Ascending aorta (tissue), 2 donors: ENCODE data around the gene TSPAN10. TPM values are rescaled to one million over a fixed set of nuclear protein-coding genes. Genes with fewer than 3 reads are reported as not detected.

Source experiments
- DNase-seq, 2 donors: peaks; one replicate each; pipeline ENCODE4 v3.0.0-alpha.2; 2019; ENCODE audit warnings: low spot score in 2 of 2
- H3K27ac ChIP-seq, 2 donors: fragments of 200-600 bp; sonication (generic); one replicate each; pipeline ENCODE4 v1.5.1; 2016 to 2017; ENCODE audit warnings: mild to moderate bottlenecking in 1 of 2
- H3K27me3 ChIP-seq: fragments of 200-600 bp; sonication (generic); one replicate; pipeline ENCODE4 v1.5.1; 2017
- H3K36me3 ChIP-seq, 2 donors: fragments of 200-600 bp; sonication (generic); one replicate each; pipeline ENCODE4 v1.5.1; 2016
- H3K4me1 ChIP-seq, 2 donors: fragments of 200-600 bp; sonication (generic); one replicate each; pipeline ENCODE4 v1.5.1; 2016 to 2017; ENCODE audit warnings: mild to moderate bottlenecking in 1 of 2
- H3K4me3 ChIP-seq, 2 donors: fragments of 200-600 bp; sonication (generic); one replicate each; pipeline ENCODE4 v1.5.1; 2016 to 2017; ENCODE audit warnings: mild to moderate bottlenecking in 1 of 2
- H3K9me3 ChIP-seq, 2 donors: fragments of 200-600 bp; sonication (generic); one replicate each; pipeline ENCODE4 v1.5.1; 2016
- CTCF ChIP-seq, 3 experiments: fragments of 200-600 bp in 2 of 3; fragments of 450-650 bp in 1 of 3; sonication (generic) in 2 of 3; IDR thresholded peaks; one replicate each; pipeline ENCODE4 v1.5.1; 2016 to 2019; ENCODE audit warnings: antibody characterized with exemption in 3 of 3, mild to moderate bottlenecking in 1 of 3, moderate library complexity in 1 of 3
- intact Hi-C: fragments of 100-400 bp; cut with DNase I; formaldehyde crosslinking; loops from one replicate; pipeline ENCODE4 v1.15.1; 2023
- total RNA-seq: library from RNA; depleted of rRNA; stranded (reverse); fragments of >200 nt; gene quantifications from one replicate; pipeline ENCODE4 v1.1.0, GENCODE V29; 2016

Gene TSPAN10
- total RNA-seq, 1 donor from 2014 or later: not detected

- no peak for TF ChIP-seq CTCF (IDR thresholded peaks at IDR 0.05)
- DNase-seq: no peak
- Histone ChIP-seq H3K4me1 (no peaks in the 10 kb centered on the region), H3K27ac (no peak overlapping the region), H3K4me3 (no peak overlapping the region), H3K9me3 (no peaks in the 10 kb centered on the region), H3K36me3 (no peaks in the 10 kb centered on the region), H3K27me3 (peaks cover 5% of the 10 kb centered on the region)
- intact Hi-C loops: no loop called here
These were observed 22.0 kb downstream of the TSPAN10 start for GRCh38 chr17:81659038-81659437.

GRCh38 chr17:81660441-81660840, 23.4 kb downstream of the TSPAN10 start:
- peaks cover 0 to 3% of the 10 kb centered on the region in 2 donors for H3K4me1 ChIP-seq
- TF ChIP-seq CTCF (IDR thresholded peaks at IDR 0.05): no peak
- DNase-seq: no peak
- intact Hi-C loops: no loop called here
- no peaks in the 10 kb centered on the region for H3K9me3 ChIP-seq
- H3K27me3 ChIP-seq: peaks cover 5% of the 10 kb centered on the region
- H3K27ac ChIP-seq: no peak overlapping the region
- H3K4me3 ChIP-seq: no peak overlapping the region
- no peaks in the 10 kb centered on the region for H3K36me3 ChIP-seq

- no peak for DNase-seq
- no peak for TF ChIP-seq CTCF (IDR thresholded peaks at IDR 0.05)
These were observed 25.0 kb downstream of the TSPAN10 start for GRCh38 chr17:81662002-81662401.

GRCh38 chr17:81664051-81664470, 27.1 kb downstream of the TSPAN10 start:
- Histone ChIP-seq H3K9me3 (no peaks in the 10 kb centered on the region), H3K36me3 (peaks cover 0 to under 1% of the 10 kb centered on the region in 2 donors), H3K4me1 (peaks cover 3 to 17% of the 10 kb centered on the region in 2 donors), H3K27ac (no peak overlapping the region), H3K4me3 (no peak overlapping the region), H3K27me3 (no peaks in the 10 kb centered on the region)
- no peak for DNase-seq
- intact Hi-C loops: no loop called here
- no peak for TF ChIP-seq CTCF (IDR thresholded peaks at IDR 0.05)

More at GRCh38 chr17:81662002-81662401, 25.0 kb downstream of the TSPAN10 start:
- H3K4me1 ChIP-seq: peaks cover 3 to 9% of the 10 kb centered on the region in 2 donors
- H3K36me3 ChIP-seq: no peaks in the 10 kb centered on the region
- H3K4me3 ChIP-seq: no peak overlapping the region
- no peak overlapping the region for H3K27ac ChIP-seq
- H3K27me3 ChIP-seq: no peaks in the 10 kb centered on the region
- intact Hi-C loops: no loop called here
- no peaks in the 10 kb centered on the region for H3K9me3 ChIP-seq

- peak overlapping the region; percentile 68 to 69 for H3K4me3 ChIP-seq
- no peaks in the 10 kb centered on the region for H3K9me3 ChIP-seq
- intact Hi-C loops: loop anchor here (1.0 kb wide), 3 partner anchors 18 to 47 kb away; partner anchors contain the start of genes ARL16, NPLOC4, SLC25A10 and TSPAN10
- DNase-seq: no peak
- no peak for TF ChIP-seq CTCF (IDR thresholded peaks at IDR 0.05)
- H3K4me1 ChIP-seq: peaks cover 3 to 17% of the 10 kb centered on the region in 2 donors
- H3K27me3 ChIP-seq: no peaks in the 10 kb centered on the region
- peak overlapping the region; percentile 65 to 80 for H3K27ac ChIP-seq
- H3K36me3 ChIP-seq: peaks cover 10 to 14% of the 10 kb centered on the region in 2 donors
These were observed 28.5 kb downstream of the TSPAN10 start for GRCh38 chr17:81665205-81666091.
